Measurements from ENCODE around the gene INPP4B.

The INPP4B gene

DNA sequence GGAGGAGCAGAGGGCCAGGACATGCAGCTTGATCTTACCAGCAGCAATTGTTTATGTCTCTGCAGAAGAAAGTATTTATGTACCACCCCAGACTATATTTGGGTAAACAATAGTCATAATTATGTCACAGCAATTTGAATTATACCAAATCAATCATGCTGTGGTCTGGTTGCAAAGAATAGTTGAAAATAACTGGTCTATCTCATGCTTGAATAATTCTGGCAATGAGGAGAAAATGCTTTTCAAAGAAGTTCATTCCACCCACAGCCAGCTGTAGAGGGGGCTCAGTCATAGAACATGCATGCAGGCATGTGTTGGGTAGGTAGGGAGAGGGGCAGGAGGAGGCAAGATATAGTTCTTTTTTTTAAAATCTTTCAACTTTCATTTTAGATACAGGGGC, 810.5 kb downstream of the INPP4B start:
- no peaks in the 10 kb centered on the region for H3K4me1 ChIP-seq (ENCODE audit: control insufficient read depth, low read depth, low read length)
- no peaks in the 10 kb centered on the region for H3K9me3 ChIP-seq (ENCODE audit: control insufficient read depth, low read depth, low read length)

DNA sequence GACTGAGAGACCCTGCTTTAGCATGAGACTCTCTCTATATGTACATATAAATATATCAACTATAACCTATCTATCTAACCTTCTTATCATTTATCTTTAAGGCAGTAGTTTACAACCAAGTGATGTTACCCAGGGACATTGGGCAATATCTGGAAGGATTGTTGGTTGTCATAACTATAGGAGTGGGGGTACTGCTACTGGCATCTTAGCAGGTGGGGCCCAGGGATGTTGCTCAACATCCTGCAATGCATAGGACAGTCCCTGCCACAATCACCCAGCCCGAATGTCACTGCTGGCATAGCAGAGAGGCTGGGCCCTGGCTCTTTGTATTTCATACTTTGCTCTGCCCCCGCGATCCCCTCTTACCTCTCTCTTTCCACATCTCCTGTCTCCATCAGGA, 812.0 kb downstream of the INPP4B start:
- no peak overlapping the region for H3K27ac ChIP-seq (ENCODE audit: low read length)
- no peak overlapping the region for H3K9ac ChIP-seq (ENCODE audit: low read length)
- no peak overlapping the region for H3K4me3 ChIP-seq (ENCODE audit: low read length)
- no peaks in the 10 kb centered on the region for H3K9me3 ChIP-seq (ENCODE audit: control insufficient read depth, low read depth, low read length)
- no peaks in the 10 kb centered on the region for H3K27me3 ChIP-seq (ENCODE audit: control insufficient read depth, insufficient read depth, low read length)
- H3K4me1 ChIP-seq (ENCODE audit: control insufficient read depth, low read depth, low read length), result no peaks in the 10 kb centered on the region
- no peaks in the 10 kb centered on the region for H3K36me3 ChIP-seq (ENCODE audit: control insufficient read depth, low read depth, low read length)

More for the DNA sequence above, 810.5 kb downstream of the INPP4B start:
- no peak overlapping the region for H3K4me3 ChIP-seq (ENCODE audit: low read length)
- no peaks in the 10 kb centered on the region for H3K27me3 ChIP-seq (ENCODE audit: control insufficient read depth, insufficient read depth, low read length)
- H3K27ac ChIP-seq (ENCODE audit: low read length), result no peak overlapping the region
- H3K9ac ChIP-seq (ENCODE audit: low read length), result no peak overlapping the region
- H3K36me3 ChIP-seq (ENCODE audit: control insufficient read depth, low read depth, low read length), result no peaks in the 10 kb centered on the region

DNA sequence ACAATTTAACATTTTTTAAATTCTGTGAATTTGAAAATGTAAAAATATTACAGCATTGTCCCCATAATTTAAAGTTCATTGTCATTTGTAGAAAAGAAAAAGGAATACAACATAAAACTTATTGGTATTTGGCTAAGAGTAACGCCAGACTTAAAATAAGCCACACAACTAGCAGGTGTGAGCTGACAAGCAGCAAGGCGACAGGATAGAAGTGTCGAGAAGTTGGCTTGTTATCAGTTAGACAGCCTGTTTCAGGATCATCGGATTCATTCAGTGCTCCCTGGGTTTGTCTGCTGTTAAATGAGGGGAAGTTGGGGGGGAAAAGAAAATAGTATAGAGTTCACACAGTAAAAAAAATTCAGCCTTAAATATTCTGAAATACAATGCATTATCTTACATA, 816.1 kb downstream of the INPP4B start:
- Histone ChIP-seq H3K36me3 (ENCODE audit: control insufficient read depth, low read depth, low read length) (no peaks in the 10 kb centered on the region), H3K27ac (ENCODE audit: low read length) (no peak overlapping the region), H3K9ac (ENCODE audit: low read length) (no peak overlapping the region), H3K4me1 (ENCODE audit: control insufficient read depth, low read depth, low read length) (no peaks in the 10 kb centered on the region), H3K9me3 (ENCODE audit: control insufficient read depth, low read depth, low read length) (no peaks in the 10 kb centered on the region), H3K4me3 (ENCODE audit: low read length) (no peak overlapping the region), H3K27me3 (ENCODE audit: control insufficient read depth, insufficient read depth, low read length) (no peaks in the 10 kb centered on the region)

DNA sequence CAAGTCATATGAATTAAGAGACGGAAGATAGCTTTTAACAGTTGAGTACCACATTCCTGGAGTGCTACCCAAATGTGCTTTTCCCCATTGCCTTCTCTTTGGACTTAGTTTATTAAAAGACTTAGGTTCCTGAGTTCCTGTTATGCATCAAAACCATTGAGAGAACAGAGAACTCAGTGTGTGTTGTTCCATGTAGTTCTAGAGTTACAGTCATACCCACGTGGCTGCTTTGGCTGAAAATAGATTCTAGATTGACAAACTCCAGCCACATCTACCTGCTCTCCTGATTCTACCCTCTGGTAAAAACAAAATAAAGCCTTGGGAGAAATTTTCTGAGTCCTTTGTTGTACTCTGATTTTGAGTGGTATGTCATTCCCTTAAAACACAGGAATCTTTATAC, 824.3 kb downstream of the INPP4B start:
- Histone ChIP-seq H3K4me1 (ENCODE audit: control insufficient read depth, low read depth, low read length) (no peaks in the 10 kb centered on the region), H3K9me3 (ENCODE audit: control insufficient read depth, low read depth, low read length) (no peaks in the 10 kb centered on the region), H3K9ac (ENCODE audit: low read length) (no peak overlapping the region), H3K4me3 (ENCODE audit: low read length) (no peak overlapping the region), H3K36me3 (ENCODE audit: control insufficient read depth, low read depth, low read length) (no peaks in the 10 kb centered on the region), H3K27ac (ENCODE audit: low read length) (no peak overlapping the region), H3K27me3 (ENCODE audit: control insufficient read depth, insufficient read depth, low read length) (no peaks in the 10 kb centered on the region)

DNA sequence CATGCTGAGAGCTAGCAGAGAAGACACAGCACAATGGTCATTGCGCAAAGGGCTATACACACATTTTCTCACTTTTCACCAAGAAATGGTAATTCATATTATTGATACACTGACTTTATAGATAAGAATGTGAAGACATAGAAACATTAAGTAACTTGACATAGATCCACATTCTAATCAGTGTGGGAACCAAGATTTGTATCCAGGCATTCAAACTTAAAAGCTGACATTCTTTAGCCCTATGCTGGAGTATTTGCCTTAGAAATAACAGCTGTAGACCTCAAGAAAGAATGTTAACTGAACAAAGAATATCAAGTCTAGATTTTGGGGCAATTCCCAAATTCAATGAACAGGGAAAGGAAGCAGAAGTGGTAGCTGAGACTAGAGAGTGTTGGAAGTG, 824.9 kb downstream of the INPP4B start:
- H3K27me3 ChIP-seq (ENCODE audit: control insufficient read depth, insufficient read depth, low read length), result no peaks in the 10 kb centered on the region
- H3K36me3 ChIP-seq (ENCODE audit: control insufficient read depth, low read depth, low read length), result no peaks in the 10 kb centered on the region
- H3K9me3 ChIP-seq (ENCODE audit: control insufficient read depth, low read depth, low read length), result no peaks in the 10 kb centered on the region
- H3K4me3 ChIP-seq (ENCODE audit: low read length), result no peak overlapping the region
- H3K27ac ChIP-seq (ENCODE audit: low read length), result no peak overlapping the region
- H3K9ac ChIP-seq (ENCODE audit: low read length), result no peak overlapping the region
- H3K4me1 ChIP-seq (ENCODE audit: control insufficient read depth, low read depth, low read length), result no peaks in the 10 kb centered on the region

DNA sequence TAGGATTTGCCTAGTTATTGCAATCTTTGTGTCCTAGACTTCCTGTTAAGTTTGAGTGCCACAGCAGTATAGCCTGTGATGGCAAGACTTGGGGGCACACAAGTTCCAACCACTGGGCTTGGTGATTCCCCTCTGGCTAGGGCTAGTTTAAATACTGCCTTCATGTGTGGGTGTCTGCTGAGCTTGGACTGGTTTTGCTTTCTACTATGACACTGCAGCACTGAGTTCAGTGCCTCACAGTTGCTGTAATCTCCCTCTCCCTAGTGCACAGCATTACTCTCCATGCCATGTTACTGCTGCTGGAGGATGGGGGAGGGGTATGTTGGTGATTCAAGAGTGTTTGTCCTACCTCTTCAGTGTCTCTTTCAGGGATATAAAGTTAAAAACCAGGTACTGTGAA, 830.1 kb downstream of the INPP4B start:
- H3K27ac ChIP-seq (ENCODE audit: low read length), result no peak overlapping the region
- H3K9ac ChIP-seq (ENCODE audit: low read length), result no peak overlapping the region
- no peaks in the 10 kb centered on the region for H3K27me3 ChIP-seq (ENCODE audit: control insufficient read depth, insufficient read depth, low read length)
- H3K9me3 ChIP-seq (ENCODE audit: control insufficient read depth, low read depth, low read length), result no peaks in the 10 kb centered on the region
- H3K4me3 ChIP-seq (ENCODE audit: low read length), result no peak overlapping the region
- no peaks in the 10 kb centered on the region for H3K36me3 ChIP-seq (ENCODE audit: control insufficient read depth, low read depth, low read length)
- no peaks in the 10 kb centered on the region for H3K4me1 ChIP-seq (ENCODE audit: control insufficient read depth, low read depth, low read length)

DNA sequence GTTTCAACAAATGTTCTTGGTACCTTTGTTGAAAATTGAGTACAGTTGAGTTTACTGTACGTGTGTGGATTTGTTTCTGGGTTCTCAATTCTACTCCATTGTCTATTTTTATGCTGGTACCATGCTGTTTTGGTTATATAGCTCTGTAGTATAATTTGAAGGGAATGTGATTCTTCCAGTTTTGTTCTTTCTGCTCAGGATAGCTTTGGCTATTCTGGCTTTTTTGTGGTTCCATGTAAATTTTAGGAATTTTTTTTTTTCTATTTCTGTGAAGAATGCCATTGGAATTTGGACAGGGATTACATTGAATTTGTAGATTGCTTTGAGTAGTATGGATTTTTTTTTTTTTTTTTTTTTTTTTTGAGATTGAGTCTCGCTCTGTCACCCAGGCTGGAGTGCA, 836.4 kb downstream of the INPP4B start:
- Histone ChIP-seq H3K9ac (ENCODE audit: low read length) (no peak overlapping the region), H3K4me3 (ENCODE audit: low read length) (no peak overlapping the region), H3K27ac (ENCODE audit: low read length) (no peak overlapping the region), H3K36me3 (ENCODE audit: control insufficient read depth, low read depth, low read length) (no peaks in the 10 kb centered on the region), H3K27me3 (ENCODE audit: control insufficient read depth, insufficient read depth, low read length) (no peaks in the 10 kb centered on the region), H3K4me1 (ENCODE audit: control insufficient read depth, low read depth, low read length) (no peaks in the 10 kb centered on the region), H3K9me3 (ENCODE audit: control insufficient read depth, low read depth, low read length) (no peaks in the 10 kb centered on the region)

DNA sequence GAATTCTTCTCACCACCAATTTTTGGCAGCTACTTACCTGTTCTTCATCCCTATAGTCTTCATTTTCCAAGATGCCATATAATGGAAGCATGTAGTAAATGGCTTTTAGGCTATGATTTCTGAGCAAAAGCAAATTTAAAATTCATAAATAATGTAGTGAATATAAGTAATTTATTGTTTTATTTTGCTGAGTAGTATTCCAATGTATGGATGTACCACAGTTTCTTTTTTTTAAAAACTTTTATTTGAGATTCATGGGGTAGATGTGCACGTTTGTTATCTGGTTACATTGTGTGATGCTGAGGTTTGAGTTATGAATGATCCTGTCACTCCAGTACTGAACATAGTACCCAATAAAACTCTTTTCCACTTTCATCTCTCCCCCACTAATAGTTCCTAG, 840.6 kb downstream of the INPP4B start:
- no peaks in the 10 kb centered on the region for H3K27me3 ChIP-seq (ENCODE audit: control insufficient read depth, insufficient read depth, low read length)
- H3K9me3 ChIP-seq (ENCODE audit: control insufficient read depth, low read depth, low read length), result no peaks in the 10 kb centered on the region
- no peak overlapping the region for H3K4me3 ChIP-seq (ENCODE audit: low read length)
- no peaks in the 10 kb centered on the region for H3K36me3 ChIP-seq (ENCODE audit: control insufficient read depth, low read depth, low read length)
- no peaks in the 10 kb centered on the region for H3K4me1 ChIP-seq (ENCODE audit: control insufficient read depth, low read depth, low read length)
- H3K27ac ChIP-seq (ENCODE audit: low read length), result no peak overlapping the region
- H3K9ac ChIP-seq (ENCODE audit: low read length), result no peak overlapping the region

DNA sequence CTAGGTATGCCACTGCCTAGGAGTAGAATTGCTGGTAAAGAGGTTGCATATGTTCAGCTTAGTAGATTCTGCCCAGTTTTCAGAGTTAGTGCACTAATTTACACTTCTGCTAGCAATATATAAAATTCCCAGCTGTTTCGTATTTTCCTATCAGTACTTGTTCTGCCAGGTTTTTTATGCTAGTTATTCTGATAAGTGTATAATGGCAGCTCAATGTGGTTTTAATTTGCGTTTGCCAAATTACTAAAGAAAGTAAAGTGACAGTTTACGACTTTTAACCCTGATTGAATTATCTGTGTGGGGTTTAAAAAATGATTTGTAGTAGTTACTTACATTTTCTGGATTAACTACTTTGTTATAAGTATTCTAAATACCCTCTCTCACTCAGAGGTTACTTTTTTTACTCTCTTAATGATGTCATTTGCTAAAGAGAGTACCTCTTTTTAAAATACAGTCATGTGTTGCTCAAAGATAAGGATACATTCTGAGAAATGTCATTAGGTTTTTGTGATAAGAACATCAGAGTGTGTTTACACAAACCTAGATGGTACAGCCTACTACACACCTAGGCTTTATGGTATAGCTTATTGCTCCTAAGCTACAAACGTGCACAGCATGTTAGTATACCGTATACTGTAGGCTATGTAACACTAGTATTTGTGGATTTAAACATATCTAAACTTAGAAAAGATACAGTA, 846.5 kb downstream of the INPP4B start:
- H3K27me3 ChIP-seq (ENCODE audit: control insufficient read depth, insufficient read depth, low read length), result no peaks in the 10 kb centered on the region
- no peaks in the 10 kb centered on the region for H3K36me3 ChIP-seq (ENCODE audit: control insufficient read depth, low read depth, low read length)
- no peaks in the 10 kb centered on the region for H3K4me1 ChIP-seq (ENCODE audit: control insufficient read depth, low read depth, low read length)
- no peak overlapping the region for H3K9ac ChIP-seq (ENCODE audit: low read length)
- no peak overlapping the region for H3K27ac ChIP-seq (ENCODE audit: low read length)
- H3K9me3 ChIP-seq (ENCODE audit: control insufficient read depth, low read depth, low read length), result peaks cover 17% of the 10 kb centered on the region
- H3K4me3 ChIP-seq (ENCODE audit: low read length), result no peak overlapping the region

DNA sequence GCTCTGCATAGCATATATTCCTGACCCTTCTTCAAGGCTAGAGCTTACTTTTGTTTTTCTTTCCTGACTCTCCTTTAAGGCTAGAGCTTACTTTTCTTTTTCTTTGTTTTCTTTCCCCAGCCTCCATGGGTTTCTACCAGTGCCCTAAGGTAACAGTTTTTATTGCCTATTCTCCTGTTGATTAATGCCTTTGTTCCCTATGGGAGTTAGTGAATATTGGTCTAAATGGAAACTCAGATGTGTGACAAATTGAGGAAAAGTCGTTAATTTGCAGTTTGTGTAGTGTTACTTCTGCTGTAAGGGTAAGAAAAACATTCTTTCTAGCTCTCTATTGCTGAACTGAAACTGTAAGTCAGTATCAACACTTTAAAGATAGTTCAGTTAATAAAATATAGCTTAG, 851.0 kb downstream of the INPP4B start:
- H3K27me3 ChIP-seq (ENCODE audit: control insufficient read depth, insufficient read depth, low read length), result no peaks in the 10 kb centered on the region
- H3K4me3 ChIP-seq (ENCODE audit: low read length), result no peak overlapping the region
- H3K36me3 ChIP-seq (ENCODE audit: control insufficient read depth, low read depth, low read length), result no peaks in the 10 kb centered on the region
- H3K9me3 ChIP-seq (ENCODE audit: control insufficient read depth, low read depth, low read length), result peaks cover 22% of the 10 kb centered on the region
- H3K9ac ChIP-seq (ENCODE audit: low read length), result no peak overlapping the region
- H3K27ac ChIP-seq (ENCODE audit: low read length), result no peak overlapping the region
- H3K4me1 ChIP-seq (ENCODE audit: control insufficient read depth, low read depth, low read length), result no peaks in the 10 kb centered on the region

DNA sequence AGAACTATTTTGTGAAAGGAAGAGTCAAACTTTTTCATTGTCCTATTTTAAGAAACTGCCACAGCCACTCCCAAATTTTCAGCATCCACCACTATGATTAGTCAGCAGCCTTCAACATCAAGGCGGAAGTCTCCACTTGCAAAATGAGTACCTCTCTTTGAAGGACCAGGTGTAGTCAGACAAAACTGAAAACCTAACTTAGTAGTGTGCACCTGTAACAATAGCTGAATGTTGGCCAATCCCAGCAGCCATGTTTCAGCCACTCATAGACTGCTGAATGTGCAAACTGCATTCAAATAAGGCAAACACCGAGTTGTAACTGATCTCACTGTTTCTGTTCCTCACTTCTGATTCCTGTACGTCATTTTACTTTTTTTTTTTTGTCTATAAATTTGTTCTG, 868.7 kb downstream of the INPP4B start:
- Histone ChIP-seq H3K4me3 (ENCODE audit: low read length) (no peak overlapping the region), H3K27ac (ENCODE audit: low read length) (no peak overlapping the region), H3K36me3 (ENCODE audit: control insufficient read depth, low read depth, low read length) (no peaks in the 10 kb centered on the region), H3K27me3 (ENCODE audit: control insufficient read depth, insufficient read depth, low read length) (no peaks in the 10 kb centered on the region), H3K4me1 (ENCODE audit: control insufficient read depth, low read depth, low read length) (no peaks in the 10 kb centered on the region), H3K9me3 (ENCODE audit: control insufficient read depth, low read depth, low read length) (peaks cover 2% of the 10 kb centered on the region), H3K9ac (ENCODE audit: low read length) (no peak overlapping the region)

All from iPS-18a (cell line).